GM04504 (cell line): ENCODE data around the gene TRIM32.
"Not testable (repeated sequence)": the region's sequence is repeated elsewhere in the genome, so short reads cannot be mapped to it uniquely, and the experiment has no call there.

Experiments
- DNase-seq: peaks from one replicate; pipeline ENCODE4 v3.0.0-alpha.2; 2012; ENCODE audit warnings: low read depth

Gene TRIM32

GRCh38 chr9:116674210-116674980, 12.7 kb upstream of the TRIM32 start:
- DNase-seq = no peak

GRCh38 chr9:116683535-116683934, 3.6 kb upstream of the TRIM32 start:
- no peak for DNase-seq

GRCh38 chr9:116685166-116685565, 1.9 kb upstream of the TRIM32 start:
- DNase-seq = no peak

GRCh38 chr9:116686135-116686534, 970 bp upstream of the TRIM32 start:
- no peak for DNase-seq

- DNase-seq = no peak
Measured at GRCh38 chr9:116686693-116687073, 422 bp upstream of the TRIM32 start.

GRCh38 chr9:116687754-116688135, 640 bp downstream of the TRIM32 start:
- DNase-seq = no peak

GRCh38 chr9:116688806-116689485, 1.8 kb downstream of the TRIM32 start:
- no peak for DNase-seq

- DNase-seq = no peak
Measured at GRCh38 chr9:116689486-116690032, 2.5 kb downstream of the TRIM32 start.

GRCh38 chr9:116690805-116691204, 3.7 kb downstream of the TRIM32 start:
- DNase-seq = not testable (repeated sequence)

GRCh38 chr9:116691607-116692006, 4.5 kb downstream of the TRIM32 start:
- DNase-seq = no peak

GRCh38 chr9:116692616-116693015, 5.5 kb downstream of the TRIM32 start:
- no peak for DNase-seq

- DNase-seq = no peak
Measured at GRCh38 chr9:116693233-116693731, 6.2 kb downstream of the TRIM32 start.

- DNase-seq = no peak
Measured at GRCh38 chr9:116694785-116695291, 7.7 kb downstream of the TRIM32 start.

- DNase-seq = no peak
Measured at GRCh38 chr9:116695438-116695837, 8.3 kb downstream of the TRIM32 start.

- no peak for DNase-seq
Measured at GRCh38 chr9:116697362-116697761, 10.3 kb downstream of the TRIM32 start.

GRCh38 chr9:116697887-116698286, 10.8 kb downstream of the TRIM32 start:
- DNase-seq = no peak

- no peak for DNase-seq
Measured at GRCh38 chr9:116700279-116700678, 13.2 kb downstream of the TRIM32 start.

- no peak for DNase-seq
Measured at GRCh38 chr9:116700882-116701865, 14.1 kb downstream of the TRIM32 start.

- DNase-seq = no peak
Measured at GRCh38 chr9:116701940-116702642, 15.0 kb downstream of the TRIM32 start.

- no peak for DNase-seq
Measured at GRCh38 chr9:116703634-116704033, 16.5 kb downstream of the TRIM32 start.

- no peak for DNase-seq
Measured at GRCh38 chr9:116704470-116704869, 17.4 kb downstream of the TRIM32 start.
